Transverse colon (tissue), 3 donors: ENCODE measurements around the gene PHF13.

Source experiments
- CTCF ChIP-seq, 5 experiments: fragments of 200-600 bp in 3 of 5; fragments of 450-650 bp in 2 of 5; sonication (generic) in 3 of 5; IDR thresholded peaks; 1 replicate in 2 of 5; 2 replicates in 3 of 5; pipeline ENCODE4 v1.5.1; 2016 to 2017; ENCODE audit warnings: antibody characterized with exemption in 5 of 5, inconsistent platforms in 3 of 5, mild to moderate bottlenecking in 2 of 5, moderate library complexity in 1 of 5
- EP300 ChIP-seq: sonication (generic); formaldehyde crosslinking; IDR thresholded peaks from one replicate; pipeline ENCODE4 v1.6.1; 2017; ENCODE audit warnings: antibody characterized with exemption, low read depth
- POLR2A ChIP-seq: fragments of 450-650 bp; IDR thresholded peaks from one replicate; pipeline ENCODE4 v1.6.1; 2016; ENCODE audit warnings: antibody characterized with exemption, mild to moderate bottlenecking, moderate library complexity

GRCh38 chr1:6585081-6585722 lies 28.3 kb upstream of the PHF13 start:
- TF ChIP-seq CTCF (IDR thresholded peaks at IDR 0.05), result no peak
- TF ChIP-seq POLR2A, result no peak
- no peak for TF ChIP-seq EP300
